NCI-H526 (cell line): ENCODE results near the gene MYLK2.
"Not testable (repeated sequence)": the region's sequence is repeated elsewhere in the genome, so short reads cannot be mapped to it uniquely, and the experiment has no call there.

Experiments used
- DNase-seq, 2 experiments: peaks; one replicate each; lab custom pipeline; 2025; lab: John Stamatoyannopoulos, UW

Gene MYLK2

GRCh38 chr20:31819083-31819784 is at the start of gene MYLK2:
Gene MYLK2, plus strand, starts transcription at chr20:31819356. Its CDS starts 225 bp downstream, at chr20:31819581.
- DNase-seq = no peak

- DNase-seq = no peak
Observed at GRCh38 chr20:31769681-31770080, 49.5 kb upstream of the MYLK2 start.

GRCh38 chr20:31770243-31770642 is 48.9 kb upstream of the MYLK2 start:
- DNase-seq = no peak

- no peak for DNase-seq
Observed at GRCh38 chr20:31774408-31774807, 44.7 kb upstream of the MYLK2 start.

- DNase-seq = no peak
Observed at GRCh38 chr20:31780839-31781238, 38.3 kb upstream of the MYLK2 start.

GRCh38 chr20:31781945-31782344 is 37.2 kb upstream of the MYLK2 start:
- DNase-seq = no peak

- DNase-seq = no peak
Observed at GRCh38 chr20:31784354-31785044, 34.7 kb upstream of the MYLK2 start.

- no peak for DNase-seq
Observed at GRCh38 chr20:31785089-31785488, 34.1 kb upstream of the MYLK2 start.

GRCh38 chr20:31788578-31788977 is 30.6 kb upstream of the MYLK2 start:
- DNase-seq = no peak

- no peak for DNase-seq
Observed at GRCh38 chr20:31790401-31790800, 28.8 kb upstream of the MYLK2 start.

GRCh38 chr20:31797364-31797763 is 21.8 kb upstream of the MYLK2 start:
- DNase-seq = no peak

GRCh38 chr20:31801508-31801907 is 17.6 kb upstream of the MYLK2 start:
- no peak for DNase-seq

GRCh38 chr20:31803552-31804291 is 15.4 kb upstream of the MYLK2 start:
- no peak for DNase-seq

GRCh38 chr20:31806564-31807355 is 12.4 kb upstream of the MYLK2 start:
- no peak for DNase-seq

GRCh38 chr20:31808481-31808880 is 10.7 kb upstream of the MYLK2 start:
- DNase-seq = no peak

GRCh38 chr20:31809661-31810060 is 9.5 kb upstream of the MYLK2 start:
- no peak for DNase-seq

- no peak for DNase-seq
Observed at GRCh38 chr20:31811198-31811597, 8.0 kb upstream of the MYLK2 start.

- no peak for DNase-seq
Observed at GRCh38 chr20:31811796-31812728, 7.1 kb upstream of the MYLK2 start.

- no peak for DNase-seq
Observed at GRCh38 chr20:31813611-31814010, 5.5 kb upstream of the MYLK2 start.

- not testable (repeated sequence) for DNase-seq
Observed at GRCh38 chr20:31814142-31814541, 5.0 kb upstream of the MYLK2 start.
